OCI-LY1 (cell line): ENCODE measurements around the gene STAT5A.

Experiments used
- EZH2 ChIP-seq: fragments of 200-600 bp; sonication (generic), shearing (Covaris generic); IDR thresholded peaks from 2 replicates; pipeline ENCODE4 v1.8.0; 2017; ENCODE audit warnings: borderline replicate concordance, mixed run types, mild to moderate bottlenecking, antibody characterized with exemption, low read length, moderate library complexity, mixed read lengths
- TF ChIP-seq, protein P1 (sequence below): fragments of 200-600 bp; sonication (generic), shearing (Covaris generic); IDR thresholded peaks from 2 replicates; pipeline ENCODE4 v1.5.1; 2017; ENCODE audit warnings: mild to moderate bottlenecking, antibody characterized with exemption, low read length, moderate library complexity, mixed read lengths

DNA sequence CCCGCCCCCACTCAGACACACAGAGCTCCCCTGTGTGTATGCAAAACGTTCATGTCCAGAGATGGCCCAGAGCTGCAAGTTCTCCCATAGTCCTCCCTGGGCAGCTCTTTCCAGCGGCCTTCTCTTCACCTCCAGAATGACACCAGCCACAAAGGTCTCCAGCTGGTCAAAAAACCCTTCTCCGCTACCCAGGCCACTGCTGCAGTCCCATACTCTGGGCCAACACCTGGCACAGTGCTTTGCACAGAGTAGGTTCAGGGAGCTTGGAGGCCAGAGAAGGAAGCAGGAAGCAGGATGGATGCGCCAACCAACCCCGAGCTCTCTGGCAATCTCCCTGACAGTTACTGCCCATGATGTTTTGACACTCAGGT, 11.0 kb upstream of the STAT5A start:
- TF ChIP-seq EZH2 = no peak
- TF ChIP-seq, protein P1, sequence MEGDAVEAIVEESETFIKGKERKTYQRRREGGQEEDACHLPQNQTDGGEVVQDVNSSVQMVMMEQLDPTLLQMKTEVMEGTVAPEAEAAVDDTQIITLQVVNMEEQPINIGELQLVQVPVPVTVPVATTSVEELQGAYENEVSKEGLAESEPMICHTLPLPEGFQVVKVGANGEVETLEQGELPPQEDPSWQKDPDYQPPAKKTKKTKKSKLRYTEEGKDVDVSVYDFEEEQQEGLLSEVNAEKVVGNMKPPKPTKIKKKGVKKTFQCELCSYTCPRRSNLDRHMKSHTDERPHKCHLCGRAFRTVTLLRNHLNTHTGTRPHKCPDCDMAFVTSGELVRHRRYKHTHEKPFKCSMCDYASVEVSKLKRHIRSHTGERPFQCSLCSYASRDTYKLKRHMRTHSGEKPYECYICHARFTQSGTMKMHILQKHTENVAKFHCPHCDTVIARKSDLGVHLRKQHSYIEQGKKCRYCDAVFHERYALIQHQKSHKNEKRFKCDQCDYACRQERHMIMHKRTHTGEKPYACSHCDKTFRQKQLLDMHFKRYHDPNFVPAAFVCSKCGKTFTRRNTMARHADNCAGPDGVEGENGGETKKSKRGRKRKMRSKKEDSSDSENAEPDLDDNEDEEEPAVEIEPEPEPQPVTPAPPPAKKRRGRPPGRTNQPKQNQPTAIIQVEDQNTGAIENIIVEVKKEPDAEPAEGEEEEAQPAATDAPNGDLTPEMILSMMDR = no peak
